GM20431 (cell line): ENCODE measurements around the gene FAM20C.

ENCODE experiments used
- in situ Hi-C: fragments of 300-500 bp; cut with MseI, MboI; formaldehyde crosslinking; loops from one replicate; pipeline ENCODE4 v1.15.0; 2020; ENCODE audit warnings: low sequenced_read_pairs; ENCODE audit not compliant: unreplicated experiment

FAM20C gene

GRCh38 chr7:188727-189500 lies 3.5 kb upstream of the FAM20C start:
- in situ Hi-C loops: no loop called here

DNA sequence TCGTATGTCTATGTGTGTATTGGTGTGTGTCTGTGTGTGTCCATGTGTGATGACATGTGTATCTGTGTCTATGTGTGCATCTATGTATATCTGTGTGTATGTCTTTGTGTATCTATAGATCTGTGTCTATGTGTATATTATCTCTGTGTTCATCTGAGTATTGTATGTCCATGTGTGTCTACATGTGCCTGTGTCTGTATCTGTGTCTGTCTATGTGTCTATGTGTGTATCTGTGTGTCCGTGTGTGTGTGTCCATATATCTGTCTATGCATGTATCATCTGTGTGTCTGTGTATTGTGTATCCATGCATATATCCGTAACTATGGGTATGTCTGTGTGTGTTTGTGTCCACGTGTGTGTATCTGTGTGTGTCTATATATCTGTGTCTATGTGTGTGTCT lies 2.7 kb upstream of the FAM20C start:
- in situ Hi-C loops: no loop called here

DNA sequence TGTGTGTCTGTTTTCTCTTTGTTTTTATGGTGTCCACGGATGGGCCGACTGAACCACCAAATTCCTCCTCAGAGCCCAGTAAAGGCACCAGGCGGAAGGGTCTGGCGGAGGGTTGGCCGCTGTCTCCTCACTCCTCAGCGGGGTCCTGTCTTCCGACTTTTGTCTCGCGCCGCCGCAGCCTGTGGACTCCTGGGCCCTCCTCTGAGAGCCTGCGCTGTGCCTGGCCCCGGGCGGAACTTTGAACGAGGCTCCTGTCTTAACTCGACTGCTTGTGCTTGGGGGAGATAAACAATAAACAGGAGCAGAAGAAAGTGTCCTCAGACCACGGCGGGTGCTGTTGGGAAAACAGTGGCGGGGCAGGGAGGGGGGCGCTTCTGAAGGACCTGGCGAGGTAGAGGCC lies 2.2 kb upstream of the FAM20C start:
- in situ Hi-C loops: no loop called here

- in situ Hi-C loops: no loop called here
These were observed 1.0 kb upstream of the FAM20C start for GRCh38 chr7:191105-191980.

DNA sequence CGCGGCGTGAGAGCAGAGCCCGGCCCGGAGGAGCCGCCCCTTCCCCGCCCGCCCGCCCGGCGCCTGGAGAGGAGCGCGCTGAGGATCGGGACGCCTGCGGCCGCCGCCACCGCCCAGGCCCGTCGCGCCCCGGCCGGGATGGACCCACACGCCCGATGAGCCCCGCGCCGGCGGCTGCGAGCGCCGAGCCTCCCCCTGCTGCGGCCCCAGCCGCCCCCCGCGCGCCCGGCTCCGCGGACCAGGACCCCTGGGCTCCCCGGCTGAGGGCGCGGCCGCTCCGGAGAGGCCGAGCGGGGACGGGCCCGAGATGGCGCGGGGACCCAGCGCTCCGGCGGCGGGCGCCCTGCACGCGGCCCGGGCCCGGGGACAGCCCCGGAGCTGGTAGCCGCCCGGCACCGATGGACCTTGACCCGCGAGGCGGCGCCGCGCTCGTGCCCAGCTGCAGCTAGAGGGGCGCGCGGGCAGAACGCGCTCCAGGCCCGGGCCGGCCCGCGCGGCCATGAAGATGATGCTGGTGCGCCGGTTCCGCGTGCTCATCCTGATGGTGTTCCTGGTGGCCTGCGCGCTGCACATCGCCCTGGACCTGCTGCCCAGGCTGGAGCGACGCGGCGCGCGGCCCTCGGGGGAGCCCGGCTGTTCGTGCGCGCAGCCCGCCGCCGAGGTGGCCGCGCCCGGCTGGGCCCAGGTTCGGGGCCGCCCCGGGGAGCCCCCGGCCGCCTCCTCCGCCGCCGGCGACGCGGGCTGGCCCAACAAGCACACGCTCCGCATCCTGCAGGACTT lies 520 bp downstream of the FAM20C start:
- in situ Hi-C loops: no loop called here

GRCh38 chr7:193481-194251 lies 1.3 kb downstream of the FAM20C start:
- in situ Hi-C loops: no loop called here

GRCh38 chr7:194252-195009 lies 2.1 kb downstream of the FAM20C start:
- in situ Hi-C loops: no loop called here

DNA sequence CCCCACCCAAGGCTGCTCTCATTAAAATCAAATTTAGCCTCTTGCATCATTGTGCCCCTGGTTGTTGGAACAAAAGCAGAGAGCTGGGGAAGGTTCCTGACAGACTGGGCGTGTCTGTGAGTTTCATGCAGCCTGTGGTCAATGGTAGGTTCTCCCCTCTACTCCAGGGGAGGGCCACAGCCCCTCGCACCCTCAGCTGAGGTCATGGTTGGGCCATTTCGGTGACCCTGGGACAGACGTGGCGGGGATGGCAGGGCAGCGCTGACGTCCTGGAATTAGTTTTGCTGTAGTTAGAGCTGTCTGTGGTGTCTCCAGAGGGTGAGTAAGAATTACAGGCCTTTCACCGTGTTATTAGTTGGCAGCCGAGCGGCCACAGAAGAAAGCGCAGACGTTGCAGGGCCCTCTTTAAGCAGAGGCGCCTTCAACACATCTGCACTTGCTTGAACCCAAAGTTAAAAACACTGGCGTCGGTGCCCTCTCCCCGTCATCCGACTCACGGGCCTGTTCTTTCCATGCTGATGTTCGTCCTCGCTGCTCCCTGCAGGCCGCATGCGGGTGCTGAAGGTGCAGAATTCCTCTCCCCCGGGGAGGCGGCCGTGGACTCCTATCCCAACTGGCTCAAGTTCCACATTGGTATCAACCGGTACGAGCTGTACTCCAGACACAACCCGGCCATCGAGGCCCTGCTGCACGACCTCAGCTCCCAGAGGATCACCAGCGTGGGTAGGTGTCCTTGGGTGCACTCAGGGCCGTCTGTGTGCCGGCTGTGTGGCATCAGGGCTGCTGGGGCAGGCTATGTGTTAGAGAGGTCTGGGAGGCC lies 2.8 kb downstream of the FAM20C start:
- in situ Hi-C loops: no loop called here

DNA sequence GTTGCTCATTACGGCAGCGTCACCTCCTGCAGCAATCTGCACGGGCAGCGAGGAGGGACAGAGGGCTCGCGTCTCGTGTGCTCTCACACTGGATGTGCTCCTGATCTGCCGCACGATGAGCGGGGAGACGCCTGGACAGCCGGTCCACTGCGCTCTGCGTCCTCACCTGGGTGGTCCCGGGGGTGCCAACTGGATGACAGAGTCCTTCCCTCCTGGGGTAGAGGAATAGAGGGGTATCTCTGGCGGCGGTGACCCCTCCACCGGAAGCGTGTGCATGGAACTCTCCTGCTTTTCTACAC lies 3.4 kb downstream of the FAM20C start:
- in situ Hi-C loops: no loop called here

GRCh38 chr7:196283-196682 lies 3.9 kb downstream of the FAM20C start:
- in situ Hi-C loops: no loop called here

- in situ Hi-C loops: no loop called here
These were observed 4.5 kb downstream of the FAM20C start for GRCh38 chr7:196778-197321.

DNA sequence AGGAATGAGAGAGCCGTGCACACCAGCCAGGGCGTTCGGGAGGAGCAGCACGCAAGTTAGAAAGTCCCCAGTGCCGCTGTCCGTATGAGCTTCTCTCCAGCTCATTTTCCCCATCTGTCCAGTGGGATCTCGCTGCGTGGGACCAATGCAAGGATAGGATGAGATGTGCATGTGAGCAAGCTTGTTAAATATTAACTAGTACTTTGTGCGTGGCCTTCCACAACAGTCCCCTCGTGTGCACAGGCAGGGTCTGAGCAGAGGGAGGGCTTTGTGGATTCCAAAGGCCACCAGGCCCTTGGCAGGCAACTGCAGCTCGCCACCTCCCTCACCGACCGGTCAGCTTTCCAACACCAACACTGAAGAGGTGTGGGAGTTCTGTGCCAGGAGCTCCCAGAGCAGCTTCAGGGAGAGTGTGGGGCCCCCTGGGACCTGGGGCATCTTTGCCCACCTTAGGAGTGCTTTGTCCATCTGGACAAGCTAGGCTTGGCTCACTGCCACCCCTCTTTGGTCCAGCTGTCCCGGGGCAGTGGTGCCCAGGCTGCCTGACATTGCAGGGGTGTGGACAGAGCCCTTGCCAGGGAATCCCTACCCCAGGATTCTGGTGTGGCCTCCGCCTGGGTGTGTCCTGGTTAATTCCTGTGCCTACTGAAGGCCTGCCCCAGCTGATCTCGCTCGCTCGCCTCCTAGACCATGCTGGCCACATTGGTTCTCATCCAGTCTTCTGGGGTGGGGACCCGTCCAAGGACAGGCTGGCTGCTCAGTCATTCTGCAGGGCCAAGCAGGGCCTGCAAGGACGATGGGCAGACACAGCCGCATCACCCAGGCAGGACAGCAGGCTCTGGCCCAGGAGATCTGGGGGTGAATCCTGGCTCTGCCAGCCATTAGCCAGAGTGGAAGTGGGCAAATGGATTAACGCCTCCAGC lies 5.3 kb downstream of the FAM20C start:
- in situ Hi-C loops: no loop called here

DNA sequence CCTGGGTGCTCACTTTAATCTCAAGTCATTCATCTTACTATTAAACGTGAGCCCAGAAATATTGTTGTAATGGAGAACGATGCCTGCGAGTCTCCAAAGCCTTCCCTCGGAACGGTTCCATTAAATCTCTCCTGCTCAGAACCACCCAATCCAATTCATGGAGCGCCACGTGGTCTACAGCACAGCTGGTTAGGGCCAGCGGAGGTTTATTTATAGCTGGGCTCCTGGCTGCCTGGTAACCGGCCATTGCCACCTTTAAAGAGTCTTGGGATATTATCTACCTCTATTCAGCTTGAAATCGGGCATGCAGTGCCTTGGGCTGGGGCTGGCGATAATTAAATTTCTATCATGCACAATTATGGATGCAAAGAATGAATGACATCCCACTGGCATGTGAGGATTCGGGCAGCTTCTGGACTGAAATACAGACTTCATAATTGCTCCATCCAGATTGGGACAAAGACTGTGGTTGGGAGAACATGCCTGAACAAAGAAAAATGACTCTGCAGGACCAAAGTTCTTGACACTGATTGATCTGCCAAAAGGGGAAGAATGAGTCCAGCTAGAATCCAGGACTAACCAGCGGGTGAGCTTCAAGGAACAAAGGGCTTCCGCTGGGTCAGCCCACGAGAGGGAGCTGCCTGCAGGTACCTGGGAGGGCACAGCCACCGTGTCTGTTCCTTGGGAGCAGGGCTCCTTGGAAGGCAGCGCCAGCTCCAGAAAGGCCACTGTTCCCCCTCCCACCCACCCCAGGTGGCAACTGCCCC lies 7.3 kb downstream of the FAM20C start:
- in situ Hi-C loops: no loop called here

DNA sequence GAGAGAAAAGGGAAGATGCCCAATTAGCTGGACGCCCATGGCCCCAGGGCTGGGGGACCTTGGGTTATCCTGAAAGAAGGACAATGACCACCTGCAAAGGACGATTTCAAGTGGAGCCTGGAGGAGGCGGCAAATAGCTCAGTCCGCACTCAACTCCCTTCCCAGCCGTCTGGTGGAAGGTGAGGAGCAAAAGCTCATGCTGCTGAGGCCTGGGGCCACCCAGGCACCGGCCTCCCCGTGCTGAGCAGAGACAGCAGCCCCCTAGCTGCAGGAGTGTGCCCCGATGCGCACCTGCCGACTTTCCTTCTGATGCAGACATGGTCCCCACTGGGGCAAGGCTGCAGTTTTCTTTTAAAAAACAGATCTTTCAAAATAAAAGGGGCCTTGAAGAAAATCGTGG lies 7.9 kb downstream of the FAM20C start:
- in situ Hi-C loops: no loop called here

GRCh38 chr7:200704-201103 lies 8.3 kb downstream of the FAM20C start:
- in situ Hi-C loops: no loop called here

GRCh38 chr7:204326-204725 lies 12.0 kb downstream of the FAM20C start:
- in situ Hi-C loops: no loop called here
